ENCODE data around the gene PPP2R1A.

- no peak for TF ChIP-seq CTCF (IDR thresholded peaks at IDR 0.05; ENCODE audit: low read length)
- no peak for TF ChIP-seq EZH2 (optimal IDR thresholded peaks at IDR 0.05; ENCODE audit: low read depth, low read length)
Observed at GRCh38 chr19:52196256-52196967, 6.6 kb downstream of the PPP2R1A start.
